ENCODE measurements around the gene MT4.

MT4 gene

GRCh38 chr16:56564793-56565477 is at the start of gene MT4:
MT4 (plus strand) TSS chr16:56565073; CDS start chr16:56565129, 56 bp downstream.
- no peak within 1 kb of the TSS for H3K4me3 ChIP-seq (ENCODE audit: low read depth, low read length)
- TF ChIP-seq CTCF (IDR thresholded peaks at IDR 0.05; ENCODE audit: low read depth, low read length, missing control alignments) = no peak
- in situ Hi-C loops (cut with HindIII; ENCODE audit: low pct_ligation_motif_present, low sequenced_read_pairs) = no loop called here
- no peaks in the 10 kb centered on the region for H3K36me3 ChIP-seq (replicated peaks)
- H3K27me3 ChIP-seq (replicated peaks) = peaks cover 5% of the 10 kb centered on the region
- H3K27ac ChIP-seq = no peak within 1 kb of the TSS
- DNase-seq = no peak

GRCh38 chr16:56515665-56516064 is 49.2 kb upstream of the MT4 start:
- DNase-seq = no peak
- H3K36me3 ChIP-seq (replicated peaks) = no peaks in the 10 kb centered on the region
- H3K27me3 ChIP-seq (replicated peaks) = no peaks in the 10 kb centered on the region
- no peak for TF ChIP-seq CTCF (IDR thresholded peaks at IDR 0.05; ENCODE audit: low read depth, low read length, missing control alignments)
- in situ Hi-C loops (cut with HindIII; ENCODE audit: low pct_ligation_motif_present, low sequenced_read_pairs) = no loop called here
- no peak overlapping the region for H3K4me3 ChIP-seq (ENCODE audit: low read depth, low read length)
- no peak overlapping the region for H3K27ac ChIP-seq

DNA sequence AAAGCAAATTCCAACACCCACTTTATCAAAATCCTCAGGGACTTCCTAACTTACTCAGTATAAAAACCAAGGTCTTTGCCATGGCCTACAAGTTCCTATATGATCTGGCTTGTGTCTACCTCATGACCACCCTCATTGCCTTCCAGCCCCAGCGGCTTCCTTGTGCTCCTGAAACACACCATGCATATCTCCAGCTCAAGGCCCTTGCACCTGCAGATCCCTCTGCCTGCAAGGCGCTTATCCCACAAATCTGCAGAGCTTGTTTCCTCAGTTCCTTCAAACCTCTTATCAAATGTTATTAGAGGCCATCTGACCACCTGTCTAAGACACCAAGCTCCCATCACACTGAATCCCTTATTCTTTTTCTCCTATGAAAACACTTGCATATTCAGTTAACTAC is 47.7 kb upstream of the MT4 start:
- Histone ChIP-seq H3K27ac (no peak overlapping the region), H3K36me3 (replicated peaks) (no peaks in the 10 kb centered on the region), H3K27me3 (replicated peaks) (no peaks in the 10 kb centered on the region), H3K4me3 (ENCODE audit: low read depth, low read length) (no peak overlapping the region)
- in situ Hi-C loops (cut with HindIII; ENCODE audit: low pct_ligation_motif_present, low sequenced_read_pairs) = no loop called here
- no peak for DNase-seq
- no peak for TF ChIP-seq CTCF (IDR thresholded peaks at IDR 0.05; ENCODE audit: low read depth, low read length, missing control alignments)

GRCh38 chr16:56518425-56518824 is 46.4 kb upstream of the MT4 start:
- Histone ChIP-seq H3K27ac (no peak overlapping the region), H3K36me3 (replicated peaks) (no peaks in the 10 kb centered on the region), H3K27me3 (replicated peaks) (no peaks in the 10 kb centered on the region), H3K4me3 (ENCODE audit: low read depth, low read length) (no peak overlapping the region)
- DNase-seq = no peak
- TF ChIP-seq CTCF (IDR thresholded peaks at IDR 0.05; ENCODE audit: low read depth, low read length, missing control alignments) = no peak
- in situ Hi-C loops (cut with HindIII; ENCODE audit: low pct_ligation_motif_present, low sequenced_read_pairs) = no loop called here

DNA sequence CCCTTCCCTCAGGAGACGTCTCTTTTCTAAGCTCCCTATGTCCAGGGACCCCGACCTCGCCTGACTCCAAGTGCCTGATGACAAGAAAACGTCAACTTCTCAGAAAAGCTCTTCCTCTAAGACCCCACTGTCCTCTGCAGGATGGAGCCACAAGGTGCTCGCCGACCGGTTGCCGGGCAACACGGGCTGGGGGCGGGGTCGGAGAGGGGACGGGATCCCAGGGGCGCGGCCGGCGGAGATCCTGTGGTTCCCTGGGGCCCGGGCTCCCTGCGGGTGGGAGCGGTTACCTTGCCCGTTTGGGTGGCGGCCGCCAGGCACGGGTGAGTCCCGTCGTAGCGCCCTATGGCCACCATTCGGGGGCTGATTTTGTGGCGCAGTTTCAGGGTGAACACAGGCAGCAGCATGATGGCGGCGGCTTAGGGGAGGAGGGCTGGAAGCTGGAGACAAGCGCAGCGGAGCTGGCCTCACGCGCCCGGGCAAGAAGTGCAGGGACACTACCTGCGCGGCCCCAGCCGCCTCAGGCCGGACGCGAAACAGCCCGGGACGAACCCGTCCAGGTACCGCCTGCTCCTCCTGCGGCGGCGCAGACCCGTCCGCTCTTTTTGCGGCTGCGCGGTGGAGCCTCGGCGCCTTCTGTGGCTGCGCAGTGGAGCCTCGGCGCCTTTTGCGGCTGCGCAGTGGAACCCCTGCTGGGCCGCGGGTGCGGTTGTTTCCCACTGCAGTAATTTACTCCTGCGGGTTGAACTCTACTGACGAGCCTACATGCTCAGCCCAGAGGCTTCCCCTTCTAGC is 45.2 kb upstream of the MT4 start, which contains the start of gene BBS2:
BBS2 (minus strand) TSS at position 566 of the 792 bp plus-strand sequence; CDS start at position 404, 162 bp downstream.
- Histone ChIP-seq H3K36me3 (replicated peaks) (no peaks in the 10 kb centered on the region), H3K4me3 (ENCODE audit: low read depth, low read length) (peak within 1 kb of the TSS; percentile 94), H3K27me3 (replicated peaks) (no peaks in the 10 kb centered on the region), H3K27ac (peak within 1 kb of the TSS; percentile 39)
- in situ Hi-C loops (cut with HindIII; ENCODE audit: low pct_ligation_motif_present, low sequenced_read_pairs) = no loop called here
- no peak for TF ChIP-seq CTCF (IDR thresholded peaks at IDR 0.05; ENCODE audit: low read depth, low read length, missing control alignments)
- DNase-seq = peak; percentile 84

Measured in brain microvascular endothelial cell (primary cell).